ENCODE results near the gene FAHD2B. TPM values are rescaled to one million over a fixed set of nuclear protein-coding genes. Genes with fewer than 3 reads are reported as not detected.
"Not testable (repeated sequence)": the region's sequence is repeated elsewhere in the genome, so short reads cannot be mapped to it uniquely, and the experiment has no call there.

Gene FAHD2B
- 10 to 100 TPM in 2 of 6 donors, 1 to 10 TPM in 4; 4.1 to 16.9 (median 8.9) TPM for total RNA-seq

DNA sequence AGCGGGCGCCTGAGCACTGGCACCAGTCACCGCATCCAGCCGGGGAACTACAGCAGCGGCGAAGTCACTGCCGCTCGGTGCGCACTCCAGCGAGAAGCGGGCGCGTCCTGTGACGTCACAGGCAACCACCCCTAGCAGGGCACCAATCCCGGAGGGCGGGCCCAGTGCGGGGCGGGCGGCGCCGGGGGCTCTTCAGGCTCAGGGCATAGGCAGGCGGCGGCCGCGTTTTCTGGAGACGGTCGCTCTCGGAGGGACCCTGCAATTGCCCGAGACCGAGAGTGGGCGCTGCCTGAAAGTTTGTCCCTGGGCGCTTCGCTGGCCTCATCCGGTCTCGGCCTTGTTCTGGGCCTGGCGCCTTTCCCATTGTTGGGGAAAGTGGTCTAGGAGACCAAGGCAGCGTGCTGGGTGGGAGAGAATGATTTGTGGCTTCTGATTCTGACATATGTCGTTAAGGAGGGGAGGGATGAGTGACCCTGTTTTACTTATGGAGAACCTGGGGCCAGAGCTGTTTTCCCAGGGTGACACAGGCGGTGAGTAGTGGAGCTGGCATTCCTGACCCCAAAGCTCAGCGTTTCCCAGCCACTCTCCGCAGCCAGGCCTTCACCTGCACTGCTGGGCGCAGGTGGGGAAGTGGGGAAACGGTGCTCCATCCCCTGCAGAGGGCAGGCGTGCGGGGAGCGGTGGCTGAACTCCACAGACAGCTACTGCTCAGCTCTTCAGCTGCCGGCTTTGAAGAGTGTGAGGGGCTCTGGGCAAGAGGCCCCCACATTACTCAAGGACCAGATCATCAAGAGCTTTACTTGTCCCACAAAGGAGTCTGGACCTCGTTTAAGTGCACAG is at the start of gene FAHD2B:
TSS of gene FAHD2B (minus strand) at position 111 of the 840 bp plus-strand sequence. CDS start 3,176 bp downstream, outside the sequence.
- Histone ChIP-seq H3K4me3 (peak within 1 kb of the TSS in 3 of 4 donors; percentile 34 to 49 (median 48)), H3K27ac (peak within 1 kb of the TSS; percentile 30 to 72 (median 56))
- not testable (repeated sequence) for H3K27me3 ChIP-seq, H3K4me1 ChIP-seq, H3K9me3 ChIP-seq, H3K36me3 ChIP-seq
- WGBS, 2 donors: 4 to 7% methylated on average over 5 of the region's 48 CpGs
- DNase-seq (peak; percentile 93), ATAC-seq (ENCODE audit: low FRiP score in 2 of 2) (peak; percentile 90 to 96)

DNA sequence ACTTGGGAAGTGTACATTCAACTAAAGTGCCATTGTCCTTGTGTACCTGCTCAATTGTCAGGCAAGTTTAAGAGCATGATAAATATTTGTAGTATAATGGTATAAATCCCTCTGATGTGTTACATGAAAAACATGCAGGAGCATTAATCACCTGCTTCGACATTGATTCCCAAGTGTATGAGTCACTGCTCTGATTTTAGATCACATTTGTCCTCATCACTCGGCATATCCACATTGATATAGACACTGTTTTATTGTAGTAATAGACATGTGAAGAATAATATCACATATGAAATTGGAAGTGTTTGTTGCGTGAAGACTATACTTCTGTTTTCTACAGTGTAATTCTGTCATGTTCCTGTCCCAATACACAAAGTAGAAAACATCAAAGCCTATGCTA is 49.3 kb upstream of the FAHD2B start:
- not testable (repeated sequence) for H3K4me1 ChIP-seq; H3K27ac ChIP-seq; H3K27me3 ChIP-seq; DNase-seq; ATAC-seq (ENCODE audit: low FRiP score in 2 of 2); H3K9me3 ChIP-seq; H3K4me3 ChIP-seq
- 69 to 70% methylated on average over 3 of the region's 3 CpGs for WGBS, 2 donors
- H3K36me3 ChIP-seq: peaks cover 0 to 19% (median 1%) of the 10 kb centered on the region in 4 donors

DNA sequence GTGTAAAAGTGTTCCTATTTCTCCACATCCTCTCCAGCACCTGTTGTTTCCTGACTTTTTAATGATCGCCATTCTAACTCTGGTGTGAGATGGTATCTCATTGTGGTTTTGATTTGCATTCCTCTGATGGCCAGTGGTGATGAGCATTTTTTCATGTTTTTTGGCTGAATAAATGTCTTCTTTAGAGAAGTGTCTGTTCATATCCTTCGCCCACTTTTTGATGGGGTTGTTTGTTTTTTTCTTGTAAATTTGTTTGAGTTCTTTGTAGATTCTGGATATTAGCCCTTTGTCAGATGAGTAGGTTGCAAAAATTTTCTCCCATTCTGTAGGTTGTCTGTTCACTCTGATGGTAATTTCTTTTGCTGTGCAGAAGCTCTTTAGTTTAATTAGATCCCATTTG is 34.4 kb upstream of the FAHD2B start:
- H3K27ac ChIP-seq; ATAC-seq (ENCODE audit: low FRiP score in 2 of 2); H3K36me3 ChIP-seq; H3K9me3 ChIP-seq; DNase-seq; H3K4me1 ChIP-seq; H3K27me3 ChIP-seq; H3K4me3 ChIP-seq: not testable (repeated sequence)
- 93 to 96% methylated on average over 2 of the region's 2 CpGs for WGBS, 2 donors

GRCh38 chr2:97113882-97114255 is 19.2 kb upstream of the FAHD2B start:
- not testable (repeated sequence) for H3K9me3 ChIP-seq, H3K36me3 ChIP-seq, H3K27me3 ChIP-seq, H3K4me1 ChIP-seq
- peak; percentile 7 to 36 for ATAC-seq (ENCODE audit: low FRiP score in 2 of 2)
- 0% methylated on average over 1 to 10 of the region's 18 CpGs for WGBS, 2 donors
- DNase-seq: peak in 1 of 2 donors; percentile 84
- Histone ChIP-seq H3K27ac (peak overlapping the region; percentile 89 to 95 (median 90)), H3K4me3 (peak overlapping the region; percentile 52 to 94 (median 75))

GRCh38 chr2:97113050-97113881 is 18.6 kb upstream of the FAHD2B start, which contains the start of gene ANKRD36:
TSS of gene ANKRD36 (plus strand) at chr2:97113153. CDS start at chr2:97113740, 587 bp downstream.
- 0% methylated on average over 5 to 12 of the region's 74 CpGs for WGBS, 2 donors

GRCh38 chr2:97112320-97113049 is 17.8 kb upstream of the FAHD2B start:
- not testable (repeated sequence) for H3K36me3 ChIP-seq, H3K27me3 ChIP-seq, H3K9me3 ChIP-seq, H3K4me1 ChIP-seq
- ATAC-seq (ENCODE audit: low FRiP score in 2 of 2) (peak; percentile 97), DNase-seq (peak; percentile 58 to 90)
- WGBS, 2 donors: 0% methylated on average over 11 to 12 of the region's 44 CpGs
- H3K27ac ChIP-seq: peak overlapping the region; percentile 89 to 95 (median 90)
- peak; percentile 61 to 98 (median 92) for TF ChIP-seq CTCF (IDR thresholded peaks at IDR 0.05)
- H3K4me3 ChIP-seq: peak overlapping the region; percentile 52 to 94 (median 71)

More at GRCh38 chr2:97113050-97113881, 18.6 kb upstream of the FAHD2B start, which contains the start of gene ANKRD36:
- Histone ChIP-seq H3K27ac (peak within 1 kb of the TSS; percentile 89 to 95 (median 90)), H3K4me3 (peak within 1 kb of the TSS; percentile 52 to 94 (median 75))
- not testable (repeated sequence) for H3K27me3 ChIP-seq, H3K36me3 ChIP-seq, H3K4me1 ChIP-seq, H3K9me3 ChIP-seq
- TF ChIP-seq CTCF (IDR thresholded peaks at IDR 0.05): peak; percentile 51 to 84 (median 81)
- peak in 3 of 4 donors; percentile 22 to 65 (median 56) for TF ChIP-seq POLR2A (IDR thresholded peaks at IDR 0.05)
- peak; percentile 20 to 30 for TF ChIP-seq POLR2AphosphoS5 (IDR thresholded peaks at IDR 0.05)
- peak; percentile 87 to 96 for DNase-seq
- ATAC-seq (ENCODE audit: low FRiP score in 2 of 2): peak; percentile 94 to 96

GRCh38 chr2:97111246-97111645 is 16.6 kb upstream of the FAHD2B start:
- WGBS, 2 donors: 83% methylated on average over 9 of the region's 9 CpGs

DNA sequence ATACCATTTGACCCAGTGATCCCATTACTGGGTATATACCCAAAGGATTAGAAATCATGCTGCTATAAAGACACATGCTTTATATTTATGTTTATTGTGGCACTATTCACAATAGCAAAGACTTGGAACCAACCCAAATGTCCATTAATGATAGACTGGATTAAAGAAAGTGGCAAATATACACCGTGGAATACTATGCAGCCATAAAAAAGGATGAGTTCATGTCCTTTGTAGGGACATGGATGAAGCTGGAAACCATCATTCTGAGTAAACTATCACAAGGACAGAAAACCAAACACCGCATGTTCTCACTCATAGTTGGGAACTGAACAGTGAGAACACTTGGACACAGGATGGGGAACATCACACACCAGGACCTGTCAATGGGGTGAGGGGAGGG is 12.2 kb upstream of the FAHD2B start:
- 86 to 90% methylated on average over 2 of the region's 2 CpGs for WGBS, 2 donors
- H3K4me1 ChIP-seq; ATAC-seq (ENCODE audit: low FRiP score in 2 of 2): not testable (repeated sequence)

More at GRCh38 chr2:97111246-97111645, 16.6 kb upstream of the FAHD2B start:
- not testable (repeated sequence) for H3K4me1 ChIP-seq; H3K9me3 ChIP-seq; DNase-seq; ATAC-seq (ENCODE audit: low FRiP score in 2 of 2); H3K4me3 ChIP-seq; H3K27me3 ChIP-seq; H3K27ac ChIP-seq; H3K36me3 ChIP-seq

GRCh38 chr2:97098786-97099372 is 4.2 kb upstream of the FAHD2B start:
- not testable (repeated sequence) for H3K36me3 ChIP-seq; H3K4me3 ChIP-seq; H3K4me1 ChIP-seq; H3K27ac ChIP-seq; ATAC-seq (ENCODE audit: low FRiP score in 2 of 2); H3K27me3 ChIP-seq; DNase-seq; H3K9me3 ChIP-seq
- WGBS, 2 donors: 84 to 100% methylated on average over 3 of the region's 3 CpGs

More for the DNA sequence above, 12.2 kb upstream of the FAHD2B start:
- H3K9me3 ChIP-seq, H3K27me3 ChIP-seq, H3K4me3 ChIP-seq, H3K27ac ChIP-seq, H3K36me3 ChIP-seq, DNase-seq: not testable (repeated sequence)

Data from upper lobe of left lung (tissue), 6 donors.